IMR-90 (cell line): ENCODE results near the gene PRKRA. TPM values are rescaled to one million over a fixed set of nuclear protein-coding genes. Genes with fewer than 3 reads are reported as not detected.

Experiments used
- ATAC-seq: fragments of 200-7000 bp; cut with Tn5 transposase; 2 replicates; pipeline ENCODE4 v1.9.1; 2020; ENCODE audit warnings: low read depth, mild to moderate bottlenecking, moderate library complexity
- Bru-seq: library from RNA; stranded (reverse); fragments of 400-500 nt; gene quantifications from one replicate; lab custom pipeline; 2021; lab: Mats Ljungman, UMichigan
- BruChase-seq, 2 experiments: library from RNA; stranded (reverse); fragments of 400-500 nt; gene quantifications; one replicate each; lab custom pipeline; 2021; lab: Mats Ljungman, UMichigan
- BruUV-seq: library from RNA; stranded (reverse); fragments of 400-500 nt; replicated peaks from 2 replicates; lab custom pipeline; 2021; lab: Mats Ljungman, UMichigan
- CTCF ChIA-PET: fragments of 300-600 bp; formaldehyde crosslinking; extraction: SDS; loops from one replicate; lab custom pipeline; 2021; ENCODE audit warnings: antibody characterized with exemption; lab: Yijun Ruan, JAX
- POLR2A ChIA-PET: fragments of 300-600 bp; sonication (Branson Sonifier 250); formaldehyde crosslinking; loops from one replicate; lab custom pipeline; 2022; ENCODE audit warnings: antibody characterized with exemption; ENCODE audit not compliant: unreplicated experiment; lab: Charles Lee
- DNase-seq: peaks from one replicate; pipeline ENCODE4 v3.0.0; 2013
- H2AFZ ChIP-seq: replicated peaks from 2 replicates; pipeline ENCODE3; 2013; ENCODE audit warnings: low read length, mild to moderate bottlenecking; ENCODE audit not compliant: poor library complexity
- H2AK5ac ChIP-seq: 2 replicates; pipeline ENCODE4 v1.6.1; 2013; ENCODE audit warnings: low read depth, low read length, inconsistent platforms
- H2AK9ac ChIP-seq: replicated peaks from 2 replicates; pipeline ENCODE3; 2013; ENCODE audit warnings: mild to moderate bottlenecking, low read depth, low read length, moderate library complexity; ENCODE audit not compliant: poor library complexity
- H2BK120ac ChIP-seq: 2 replicates; pipeline ENCODE4 v1.6.1; 2013; ENCODE audit warnings: low read depth, low read length, inconsistent platforms
- H2BK15ac ChIP-seq: 3 replicates; pipeline ENCODE4 v1.6.1; 2013; ENCODE audit warnings: low read depth, low read length, inconsistent platforms
- H2BK20ac ChIP-seq: 2 replicates; pipeline ENCODE4 v1.6.1; 2013; ENCODE audit warnings: low read depth, mild to moderate bottlenecking, inconsistent platforms, low read length, moderate library complexity
- H2BK5ac ChIP-seq: 2 replicates; pipeline ENCODE4 v1.6.1; 2013; ENCODE audit warnings: mild to moderate bottlenecking, low read depth, low read length, inconsistent platforms; ENCODE audit not compliant: poor library complexity, severe bottlenecking
- H3K14ac ChIP-seq: replicated peaks from 2 replicates; pipeline ENCODE4 v1.6.1; 2013; ENCODE audit warnings: low read depth, low read length, inconsistent platforms
- H3K18ac ChIP-seq: 2 replicates; pipeline ENCODE4 v1.6.1; 2013; ENCODE audit warnings: low read depth, low read length, control low read depth
- H3K23ac ChIP-seq: 2 replicates; pipeline ENCODE4 v1.6.1; 2013; ENCODE audit warnings: low read depth, low read length, inconsistent platforms
- H3K27ac ChIP-seq: 2 replicates; pipeline ENCODE4 v1.5.1; 2013; ENCODE audit warnings: mild to moderate bottlenecking, control low read depth, low read length; ENCODE audit not compliant: insufficient read depth
- H3K27me3 ChIP-seq: 2 replicates; pipeline ENCODE4 v1.6.1; 2013; ENCODE audit warnings: low read length; ENCODE audit not compliant: control insufficient read depth, insufficient read depth
- H3K36me3 ChIP-seq: 2 replicates; pipeline ENCODE4 v1.6.1; 2013; ENCODE audit warnings: low read length, mixed read lengths; ENCODE audit not compliant: control insufficient read depth, insufficient read depth
- H3K4ac ChIP-seq: 2 replicates; pipeline ENCODE4 v1.6.1; 2013; ENCODE audit warnings: low read depth, low read length, inconsistent platforms
- H3K4me1 ChIP-seq: 2 replicates; pipeline ENCODE4 v1.6.1; 2013; ENCODE audit warnings: low read length, mixed read lengths; ENCODE audit not compliant: control insufficient read depth, insufficient read depth
- H3K4me2 ChIP-seq: 2 replicates; pipeline ENCODE4 v1.6.1; 2013; ENCODE audit warnings: low read depth, mild to moderate bottlenecking, control low read depth, low read length, moderate library complexity
- H3K4me3 ChIP-seq: 2 replicates; pipeline ENCODE4 v1.5.1; 2013; ENCODE audit warnings: low read depth, mild to moderate bottlenecking, control low read depth, low read length, moderate library complexity; ENCODE audit not compliant: insufficient read depth
- H3K56ac ChIP-seq: 2 replicates; pipeline ENCODE4 v1.6.1; 2013; ENCODE audit warnings: low read length, inconsistent platforms; ENCODE audit not compliant: insufficient read depth; ENCODE audit errors: extremely low read depth
- H3K79me1 ChIP-seq, 2 experiments: 2 replicates each; pipeline ENCODE4 v1.6.1; 2013; ENCODE audit warnings: low read length in 2 of 2, inconsistent platforms in 1 of 2, low read depth in 1 of 2
- H3K9ac ChIP-seq: 2 replicates; pipeline ENCODE4 v1.6.1; 2013; ENCODE audit warnings: low read depth, low read length, control low read depth
- H3K9me1 ChIP-seq: 2 replicates; pipeline ENCODE4 v1.6.1; 2013; ENCODE audit warnings: low read length, inconsistent platforms; ENCODE audit not compliant: insufficient read depth
- H3K9me3 ChIP-seq: 2 replicates; pipeline ENCODE4 v1.6.1; 2013; ENCODE audit warnings: low read length; ENCODE audit not compliant: control insufficient read depth, insufficient read depth
- H4K20me1 ChIP-seq: 2 replicates; pipeline ENCODE4 v1.6.1; 2013; ENCODE audit warnings: low read length, inconsistent platforms; ENCODE audit not compliant: insufficient read depth
- H4K5ac ChIP-seq: 2 replicates; pipeline ENCODE4 v1.6.1; 2013; ENCODE audit warnings: mild to moderate bottlenecking, low read depth, low read length, control low read depth
- H4K8ac ChIP-seq, 2 experiments: 2 replicates each; pipeline ENCODE4 v1.6.1; 2013; ENCODE audit warnings: low read depth in 2 of 2, low read length in 2 of 2, control low read depth in 1 of 2, inconsistent platforms in 1 of 2
- H4K91ac ChIP-seq: 2 replicates; pipeline ENCODE4 v1.6.1; 2013; ENCODE audit warnings: low read depth, low read length, inconsistent platforms; ENCODE audit not compliant: insufficient read depth
- CEBPB ChIP-seq: IDR thresholded peaks from 2 replicates; pipeline ENCODE4 v1.6.1; 2012; ENCODE audit warnings: low read depth, low read length, improper control_type of control experiment
- MAZ ChIP-seq: IDR thresholded peaks from 2 replicates; pipeline ENCODE4 v1.6.1; 2012; ENCODE audit warnings: low read depth, mild to moderate bottlenecking, low read length, improper control_type of control experiment, moderate library complexity, borderline replicate concordance
- MXI1 ChIP-seq: IDR thresholded peaks from 2 replicates; pipeline ENCODE4 v1.6.1; 2012; ENCODE audit warnings: low read depth, mild to moderate bottlenecking, low read length, moderate library complexity, borderline replicate concordance
- NFE2L2 ChIP-seq: fragments of 150-350 bp; IDR thresholded peaks from 2 replicates; pipeline ENCODE4 v1.6.1; 2016; ENCODE audit warnings: low read depth, mild to moderate bottlenecking, low read length
- POLR2A ChIP-seq: IDR thresholded peaks from 2 replicates; pipeline ENCODE4 v1.6.1; 2012; ENCODE audit warnings: mild to moderate bottlenecking, low read depth, low read length
- RFX5 ChIP-seq: IDR thresholded peaks from 2 replicates; pipeline ENCODE4 v1.8.0; 2012; ENCODE audit warnings: low read depth, mild to moderate bottlenecking, low read length, moderate library complexity
- WGBS, 2 experiments: methylation state at CpG; one replicate each; pipeline versions ENCODE4 v1.1.5 to v1.1.7; 2013; ENCODE audit warnings: missing lambda C conversion rate in 2 of 2; ENCODE audit not compliant: insufficient read length in 1 of 2; ENCODE audit errors: extremely low coverage in 2 of 2; 5-methylcytosine and 5-hydroxymethylcytosine counted together
- dilution Hi-C: fragments of 300-500 bp; cut with HindIII; formaldehyde crosslinking; loops from one replicate; pipeline ENCODE4 v1.14.3; 2018; ENCODE audit warnings: low sequenced_read_pairs; ENCODE audit not compliant: unreplicated experiment
- in situ Hi-C: fragments of 300-500 bp; cut with MboI; formaldehyde crosslinking; loops from 3 replicates; pipeline ENCODE4 v1.14.3; 2019; ENCODE audit warnings: low sequenced_read_pairs, inconsistent platforms, mixed read lengths
- intact Hi-C: fragments of 100-400 bp; cut with micrococcal nuclease; formaldehyde crosslinking; loops from 2 replicates; pipeline ENCODE4 v1.10.0; 2022
- long read RNA-seq: library from polyadenylated mRNA; unstranded; transcript quantifications from one replicate; pipeline ENCODE4 v2.0.0, GENCODE V29; 2021; ENCODE audit not compliant: unreplicated experiment
- polyA plus RNA-seq, 3 experiments: library from polyadenylated mRNA; depleted of rRNA; stranded (reverse); fragments of >200 nt; gene quantifications; 2 replicates each; pipeline ENCODE4 v1.2.3, GENCODE V29; 2012; ENCODE audit warnings: low replicate concordance in 1 of 3
- total RNA-seq: library from RNA; depleted of rRNA; stranded (reverse); fragments of >200 nt; gene quantifications from 2 replicates; pipeline ENCODE4 v1.2.3, GENCODE V29; 2012; rRNA removed

The PRKRA gene
- 53.6 and 55.5 TPM in 2 replicates for total RNA-seq
- polyA plus RNA-seq (2012; rRNA removed), result 39.5 and 41.7 TPM in 2 replicates
- polyA plus RNA-seq (2012; cell fraction: cytosol; rRNA removed), result 9.7 and 29.0 TPM in 2 replicates
- 29.1 and 41.4 TPM in 2 replicates for polyA plus RNA-seq (2012; cell fraction: nucleus; rRNA removed; ENCODE audit: low replicate concordance)
- percentile 85 among the genes with signal in this experiment for Bru-seq, nascent RNA
- BruChase-seq, experiment 1, labeled RNA remaining after a 6-hour chase, result percentile 83 among the genes with signal in this experiment
- percentile 82 among the genes with signal in this experiment for BruChase-seq, experiment 2, labeled RNA remaining after a 2-hour chase
- long read RNA-seq, transcript PRKRA-201 (8 exons, 1,826 nt), result major isoform, 71 of 89 reads
- long read RNA-seq, partial matches to known transcripts, result 5 of 89 reads
- long read RNA-seq, other reads (novel, unspliced or antisense), result 9 of 89 reads

- H3K14ac ChIP-seq, result peak within 1 kb of the TSS; percentile 98
- peak within 1 kb of the TSS; percentile 90 for H3K18ac ChIP-seq
- H2AK9ac ChIP-seq, result peak within 1 kb of the TSS; percentile 90
- ChIA-PET POLR2A (interaction anchor here (0.7 to 1.0 kb wide), 3 partner anchors 25 to 72 kb away, joined by 3 to 6 read pairs (median 3); no protein-coding TSS in a partner anchor), CTCF (no interaction called here)
- peak within 1 kb of the TSS; percentile 96 for H4K91ac ChIP-seq
- in situ Hi-C loops (no loop called here), dilution Hi-C loops (no loop called here), intact Hi-C loops (loop anchor here (1.0 kb wide), 2 partner anchors 15 to 27 kb away; partner anchors contain the start of gene FKBP7)
- no peaks in the 10 kb centered on the region for H3K9me3 ChIP-seq
- ATAC-seq (peak; percentile 98), DNase-seq (peak; percentile 97)
- BruUV-seq, result no TSS peak
- H2BK15ac ChIP-seq, result peak within 1 kb of the TSS; percentile 47; the same call in 1 of the 3 replicates
- peak within 1 kb of the TSS; percentile 98 for H3K27ac ChIP-seq
- H2BK120ac ChIP-seq, result peak within 1 kb of the TSS; percentile 84
- H3K4me2 ChIP-seq, result peak within 1 kb of the TSS; percentile 98
- peak within 1 kb of the TSS; percentile 97 for H2BK5ac ChIP-seq
- peak within 1 kb of the TSS; percentile 94 for H2AK5ac ChIP-seq
- peak within 1 kb of the TSS; percentile 96 for H3K23ac ChIP-seq
- no peaks in the 10 kb centered on the region for H3K27me3 ChIP-seq
- peak within 1 kb of the TSS; percentile 100 for H4K5ac ChIP-seq
- 0 out of 2 replicates have a peak, but pooled peaks cover 2% of the 10 kb centered on the region for H3K9me1 ChIP-seq
- peak within 1 kb of the TSS; percentile 86 for H3K4me3 ChIP-seq
- peak within 1 kb of the TSS; percentile 98 for H2AFZ ChIP-seq
- peaks cover 6% of the 10 kb centered on the region for H3K4me1 ChIP-seq
- H3K36me3 ChIP-seq, result peaks cover 11% of the 10 kb centered on the region; the same call in 1 of the 2 replicates
- peaks cover 21 to 34% of the 10 kb centered on the region in 2 experiments for H3K79me1 ChIP-seq
- peak within 1 kb of the TSS; percentile 97 for H3K9ac ChIP-seq
- peaks cover 9% of the 10 kb centered on the region; the same call in 1 of the 2 replicates for H4K20me1 ChIP-seq
- H3K4ac ChIP-seq, result peak within 1 kb of the TSS; percentile 99
- peak; percentile 75; the same call in 1 of the 2 replicates for TF ChIP-seq MXI1
- peak; percentile 94 for TF ChIP-seq POLR2A
- no peak for TF ChIP-seq RFX5
- TF ChIP-seq MAZ, result peak; percentile 94
- no peak; the same call in 1 of the 2 replicates for TF ChIP-seq NFE2L2
- peak; percentile 20; the same call in 1 of the 2 replicates for TF ChIP-seq CEBPB
- WGBS, 2 experiments, result 0% methylated on average over 48 of the region's 76 CpGs; no CpG with 5 or more reads in 1 of the 2 experiments
- peak within 1 kb of the TSS; percentile 91 for H3K56ac ChIP-seq
- H2BK20ac ChIP-seq, result no peak within 1 kb of the TSS
- peak within 1 kb of the TSS; percentile 91 to 100 for H4K8ac ChIP-seq
Observed at GRCh38 chr2:178450774-178451525, at the start of gene PRKRA, which contains the start of gene PJVK. Gene PRKRA, minus strand, starts transcription at chr2:178451175. Its CDS starts 145 bp downstream, at chr2:178451030. Gene PJVK, plus strand, starts transcription at chr2:178451378. Its CDS starts 2,032 bp downstream, at chr2:178453410.
